HG03342 (cell line): ENCODE data around the gene OR9A4.
"Not testable (repeated sequence)": the region's sequence is repeated elsewhere in the genome, so short reads cannot be mapped to it uniquely, and the experiment has no call there.

ENCODE experiments used
- ATAC-seq: cut with Tn5 transposase; IDR thresholded peaks from one replicate; pipeline ENCODE4 v1.9.1; 2021; ENCODE audit warnings: mild to moderate bottlenecking, moderate library complexity; ENCODE audit not compliant: unreplicated experiment

Gene OR9A4

DNA sequence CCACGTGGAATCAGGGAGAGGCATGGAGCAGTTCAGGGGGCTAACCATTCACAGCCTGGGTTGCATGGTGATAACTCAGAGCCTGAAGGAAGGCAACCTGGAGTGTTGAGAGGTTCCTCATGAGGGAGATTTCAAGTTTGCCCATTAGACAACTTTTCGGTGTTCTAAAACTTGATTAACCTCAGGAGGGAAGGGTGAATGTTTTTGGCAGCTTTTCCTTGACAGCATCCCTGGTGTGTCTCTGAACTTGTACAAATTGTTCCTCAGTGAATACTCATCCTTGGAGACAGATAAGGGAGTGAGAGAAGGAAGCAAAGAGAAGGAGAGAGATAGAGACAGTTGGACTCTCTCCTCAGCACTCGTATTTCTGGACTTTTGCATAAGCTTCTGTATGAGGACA is at the start of gene OR9A4:
TSS of gene OR9A4 (plus strand) at position 301 of the 400 bp plus-strand sequence. CDS start 2,477 bp downstream, outside the sequence.
- no peak for ATAC-seq

DNA sequence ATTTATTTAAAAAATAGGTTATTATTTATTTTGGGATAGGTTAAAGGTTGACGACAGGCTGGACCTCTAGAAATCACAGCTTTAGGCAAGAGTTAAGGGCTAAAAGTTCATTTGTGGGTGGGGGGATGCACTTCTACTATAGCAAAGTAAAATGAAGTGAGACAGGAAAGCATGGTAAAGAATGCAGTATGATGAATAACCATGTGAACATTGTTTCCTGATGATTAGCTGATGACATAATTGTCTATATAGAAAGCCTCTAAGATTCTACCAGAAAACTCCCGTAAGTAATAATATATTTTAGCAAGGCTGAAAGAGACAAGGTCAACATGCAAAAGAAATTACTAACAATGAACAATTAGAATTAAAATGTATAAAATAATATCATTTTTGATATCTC is 49.2 kb upstream of the OR9A4 start:
- ATAC-seq = no peak

- ATAC-seq = peak; percentile 78
These were observed 43.3 kb upstream of the OR9A4 start for GRCh38 chr7:141872931-141873330.

- no peak for ATAC-seq
These were observed 41.4 kb upstream of the OR9A4 start for GRCh38 chr7:141874787-141875186.

DNA sequence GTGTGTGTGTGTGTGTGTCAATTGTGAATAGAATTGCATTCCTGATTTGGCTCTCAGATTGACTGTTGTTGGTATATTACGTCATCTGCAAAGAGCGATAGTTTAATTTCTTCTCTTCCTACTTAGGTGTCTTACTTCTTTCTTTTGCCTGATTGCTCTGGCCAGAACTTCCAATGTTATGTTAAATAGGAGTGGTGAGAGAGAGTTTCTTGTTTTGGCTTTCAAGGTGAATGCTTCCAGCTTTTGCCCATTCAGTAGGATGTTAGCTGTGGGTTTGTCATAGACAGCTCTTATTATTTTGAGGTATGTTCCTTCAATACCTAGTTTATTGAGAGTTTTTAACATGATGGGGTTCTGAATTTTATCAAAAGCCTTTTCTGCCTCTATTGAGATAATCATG is 40.7 kb upstream of the OR9A4 start:
- ATAC-seq = no peak

DNA sequence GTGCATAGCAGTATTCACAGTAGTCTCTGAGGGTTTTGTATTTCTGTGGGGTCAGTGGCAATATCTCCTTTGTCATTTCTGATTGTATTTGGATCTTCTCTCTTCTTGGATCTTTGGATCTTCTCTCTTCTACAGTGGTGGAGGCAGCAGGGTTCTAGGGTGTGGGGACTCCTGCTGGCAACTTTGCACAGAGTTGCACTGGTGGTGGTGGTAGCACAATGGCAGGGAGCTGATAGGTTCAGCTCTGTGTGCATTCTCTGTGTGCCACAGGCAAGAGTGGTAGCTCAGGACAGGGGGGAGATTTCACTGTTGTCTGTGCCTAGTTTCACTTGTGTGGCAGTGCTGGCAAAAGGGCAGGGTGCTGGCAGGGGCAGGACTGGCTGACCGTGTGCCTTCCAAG is 39.8 kb upstream of the OR9A4 start:
- ATAC-seq = no peak

- ATAC-seq = no peak
These were observed 38.8 kb upstream of the OR9A4 start for GRCh38 chr7:141877365-141877764.

DNA sequence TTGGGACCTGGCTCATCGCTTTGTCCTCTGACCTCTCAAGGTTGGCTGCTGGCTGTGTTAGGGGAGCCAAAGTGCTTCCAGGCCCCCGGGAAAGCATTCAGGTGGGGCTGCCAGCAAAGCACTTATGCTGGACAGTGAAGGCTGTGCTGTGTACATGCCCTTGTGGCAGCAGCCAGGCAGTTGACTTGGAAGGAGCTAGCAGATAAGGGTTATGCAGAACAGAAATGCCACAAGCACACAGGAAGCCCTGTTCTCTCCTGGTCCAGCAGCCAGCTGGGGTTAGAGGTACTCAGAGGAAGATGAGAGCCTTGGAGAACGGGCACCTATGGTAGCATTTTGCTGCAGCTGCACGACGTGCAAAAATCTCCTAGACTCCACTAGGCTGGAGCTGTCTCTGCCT is 35.2 kb upstream of the OR9A4 start:
- ATAC-seq = no peak

GRCh38 chr7:141884539-141885225 is 31.5 kb upstream of the OR9A4 start:
- ATAC-seq = peak; percentile 92

- ATAC-seq = no peak
These were observed 26.9 kb upstream of the OR9A4 start for GRCh38 chr7:141889321-141889720.

DNA sequence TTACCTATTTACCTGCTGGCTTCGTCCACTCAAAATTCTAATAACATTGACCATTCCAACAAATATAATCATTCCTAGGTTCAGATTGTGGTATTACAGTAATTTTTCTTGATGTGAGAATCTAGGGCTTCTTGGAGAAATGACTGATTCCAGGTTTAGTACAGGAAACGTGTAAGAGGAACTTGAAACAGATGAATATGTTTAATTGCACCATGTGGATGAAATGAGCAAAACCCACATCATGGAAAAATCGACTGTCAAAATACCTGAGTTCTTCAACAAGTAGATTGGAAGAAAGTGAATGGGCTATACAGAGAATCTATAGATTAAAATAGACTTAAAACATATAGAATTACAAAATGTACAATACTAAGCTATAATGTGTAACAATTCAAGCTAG is 24.9 kb upstream of the OR9A4 start:
- ATAC-seq = no peak

GRCh38 chr7:141899366-141899765 is 16.8 kb upstream of the OR9A4 start:
- not testable (repeated sequence) for ATAC-seq

DNA sequence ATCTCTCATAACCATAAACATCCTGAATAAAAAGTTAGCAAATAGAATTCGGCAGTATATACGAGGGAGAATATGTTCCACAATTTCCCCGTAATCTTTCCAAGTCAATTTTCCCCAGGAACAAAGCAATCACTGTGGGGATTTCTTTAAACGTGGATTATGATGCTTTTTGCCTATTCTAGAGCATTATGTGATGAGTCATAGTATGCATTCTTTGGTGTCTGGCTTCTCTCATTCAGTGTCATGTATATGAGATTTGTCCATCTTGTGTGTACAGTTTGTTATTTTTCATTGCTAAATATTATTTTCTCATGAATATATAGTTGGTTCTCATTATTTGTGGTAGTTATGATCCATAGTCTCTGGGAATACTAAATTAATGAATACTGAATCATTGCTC is 9.9 kb upstream of the OR9A4 start:
- ATAC-seq = no peak

- no peak for ATAC-seq
These were observed 4.8 kb upstream of the OR9A4 start for GRCh38 chr7:141911391-141911790.

DNA sequence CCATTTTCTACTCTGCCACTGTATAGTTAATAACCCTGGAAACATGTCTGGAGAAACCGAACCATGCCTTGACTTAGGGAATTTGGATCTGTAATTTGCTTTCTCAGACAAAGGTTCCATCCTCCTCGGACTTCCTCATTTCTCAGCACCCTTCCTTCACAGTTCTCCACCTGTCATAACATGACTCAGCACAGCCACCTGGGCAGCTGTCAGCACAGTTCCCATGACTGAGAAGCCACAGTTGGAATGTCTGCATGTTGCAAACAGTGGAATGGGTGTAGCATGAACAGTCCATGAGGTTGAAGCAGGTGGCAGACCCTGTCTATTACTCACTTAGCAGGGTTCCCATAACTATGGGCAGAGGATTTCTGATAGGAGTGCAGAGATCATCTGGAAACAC is 634 bp upstream of the OR9A4 start:
- ATAC-seq = no peak

DNA sequence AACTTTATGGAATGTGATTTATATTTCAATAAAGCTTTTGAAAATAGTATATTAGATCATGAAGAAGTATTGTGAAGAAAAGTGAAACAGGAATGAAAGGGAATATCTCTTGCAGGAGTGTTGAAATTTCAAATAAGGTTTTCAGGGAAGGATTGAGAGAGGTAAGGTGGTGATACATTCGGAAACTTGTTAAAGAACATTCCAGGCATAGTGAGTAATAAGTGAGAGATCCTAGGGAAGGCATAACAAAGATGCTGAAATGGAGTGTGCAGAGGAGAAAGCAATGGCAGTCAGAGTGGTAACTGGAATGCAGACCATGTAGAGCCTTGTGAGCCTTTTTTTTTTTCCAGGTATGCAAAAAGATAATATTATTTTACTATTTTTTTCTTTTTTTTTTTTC is 4.1 kb downstream of the OR9A4 start:
- ATAC-seq = no peak

GRCh38 chr7:141928146-141928844 is 12.1 kb downstream of the OR9A4 start:
- ATAC-seq = no peak

DNA sequence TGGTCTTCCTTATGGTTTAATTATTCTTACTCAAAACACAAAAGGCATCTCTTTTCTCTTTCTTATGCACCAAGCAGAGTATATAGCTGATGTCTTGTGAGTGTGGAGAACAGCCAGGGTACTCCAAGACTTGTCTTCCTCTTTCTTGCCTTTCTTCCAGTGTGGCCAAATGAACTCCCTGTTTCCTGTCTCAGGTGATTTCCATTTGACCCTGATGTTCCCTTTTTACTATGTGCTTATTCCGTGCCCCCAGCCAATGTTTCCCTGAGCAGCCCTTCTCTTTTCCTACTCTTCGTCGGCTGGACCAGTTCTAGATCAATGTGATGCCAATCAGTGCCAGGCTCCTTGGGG is 12.6 kb downstream of the OR9A4 start:
- ATAC-seq = no peak

- no peak for ATAC-seq
These were observed 14.0 kb downstream of the OR9A4 start for GRCh38 chr7:141930211-141930610.

- ATAC-seq = no peak
These were observed 24.9 kb downstream of the OR9A4 start for GRCh38 chr7:141941075-141941474.

- no peak for ATAC-seq
These were observed 27.6 kb downstream of the OR9A4 start for GRCh38 chr7:141943846-141944245.

DNA sequence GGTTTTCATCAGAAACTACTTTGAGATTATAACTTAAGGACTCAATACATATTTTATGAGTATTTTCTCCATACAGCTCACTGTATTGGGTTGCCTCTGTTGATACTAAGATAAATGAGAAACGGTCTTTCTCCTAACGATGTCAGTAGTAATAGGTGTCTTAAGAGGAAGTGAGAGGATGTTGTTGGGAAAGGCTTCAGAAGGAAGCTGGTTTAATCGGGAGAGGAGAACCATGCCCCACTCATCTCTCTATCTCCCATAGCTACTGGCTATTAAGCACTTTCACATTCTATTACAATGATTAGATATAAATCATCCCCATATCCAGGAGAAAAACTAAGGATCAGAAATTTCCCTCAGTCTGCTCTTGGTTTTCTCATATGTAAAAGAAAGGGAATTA is 28.6 kb downstream of the OR9A4 start:
- ATAC-seq = no peak

DNA sequence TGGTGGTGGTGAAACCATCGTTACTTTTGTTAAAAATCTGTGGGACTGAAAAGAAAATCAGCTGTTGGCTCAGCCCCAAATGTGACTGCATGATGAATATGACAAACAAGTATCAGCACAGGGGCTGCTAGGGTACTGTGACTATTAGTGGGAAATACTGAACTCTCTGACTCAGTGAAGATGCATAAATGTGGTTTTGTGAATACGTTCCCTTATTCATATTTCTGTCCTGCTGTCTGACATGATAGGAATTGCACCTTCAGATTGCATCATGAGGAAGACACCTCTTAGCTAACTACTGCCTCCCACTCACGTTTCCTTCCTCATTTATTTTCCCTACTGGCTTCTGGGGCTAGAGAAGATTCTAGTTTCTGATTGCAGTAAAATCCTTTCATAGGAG is 29.2 kb downstream of the OR9A4 start:
- no peak for ATAC-seq
